K562 (cell line): ENCODE measurements around the gene MFSD6L. TPM values are rescaled to one million over a fixed set of nuclear protein-coding genes. Genes with fewer than 3 reads are reported as not detected.

ENCODE experiments used
- ATAC-seq: fragments of 200-7000 bp; cut with Tn5 transposase; 3 replicates; pipeline ENCODE4 v1.9.1; 2020; ENCODE audit warnings: moderate library complexity
- BruUV-seq: library from RNA; stranded (reverse); fragments of 400-500 nt; replicated peaks from 2 replicates; lab custom pipeline; 2021; lab: Mats Ljungman, UMichigan
- CTCF ChIA-PET: fragments of 300-600 bp; formaldehyde crosslinking; extraction: SDS; loops from one replicate; lab custom pipeline; 2021; ENCODE audit warnings: low intra/inter-chr PET ratio; lab: Yijun Ruan, JAX
- POLR2A ChIA-PET: fragments of 300-600, 350-650 bp; sonication (Branson Sonifier 250); formaldehyde crosslinking; extraction: SDS; loops from one replicate; lab custom pipeline; 2021; ENCODE audit warnings: antibody characterized with exemption, inconsistent platforms; lab: Yijun Ruan, JAX
- DNase-seq, 4 experiments: peaks; one replicate each; pipeline versions ENCODE4 v3.0.0 to v3.0.0-alpha.2; 2011 to 2018; ENCODE audit warnings: low spot score in 3 of 4, mixed read lengths in 3 of 4; ENCODE audit errors: extremely low read depth in 1 of 4
- FAIRE-seq: peaks from 2 replicates; lab custom pipeline; 2011; peaks lifted over from hg19 to GRCh38; lab: Jason Lieb, UNC
- H2AFZ ChIP-seq: 2 replicates; pipeline ENCODE4 v1.6.0; 2011; ENCODE audit warnings: low read depth, low read length, control low read depth, inconsistent platforms
- H3K27ac ChIP-seq: fragments of 200-600 bp; 3 replicates; pipeline ENCODE4 v1.8.0; 2011; ENCODE audit warnings: low read depth, mild to moderate bottlenecking, control low read depth, inconsistent platforms, low read length, moderate library complexity, mixed read lengths; ENCODE audit errors: extremely low read depth
- H3K27me3 ChIP-seq, 2 experiments: fragments of 300-600 bp in 1 of 2; 2 replicates in 1 of 2; 3 replicates in 1 of 2; pipeline versions ENCODE4 v1.6.0 to v1.8.0; 2011; ENCODE audit warnings: inconsistent platforms in 2 of 2, low read length in 2 of 2, mild to moderate bottlenecking in 1 of 2, mixed read lengths in 1 of 2, moderate library complexity in 1 of 2; ENCODE audit not compliant: control insufficient read depth in 2 of 2, insufficient read depth in 2 of 2
- H3K36me3 ChIP-seq: fragments of 300-600 bp; 3 replicates; pipeline ENCODE4 v1.8.0; 2011; ENCODE audit warnings: mild to moderate bottlenecking, low read length, inconsistent platforms; ENCODE audit not compliant: control insufficient read depth, insufficient read depth
- H3K4me1 ChIP-seq, 2 experiments: fragments of 200-600 bp in 1 of 2; replicated peaks in 1 of 2; 2 replicates in 1 of 2; 3 replicates in 1 of 2; pipeline versions ENCODE4 v1.5.1 to v1.8.0; 2011; ENCODE audit warnings: inconsistent platforms in 2 of 2, low read length in 2 of 2, mild to moderate bottlenecking in 1 of 2, mixed read lengths in 1 of 2, moderate library complexity in 1 of 2; ENCODE audit not compliant: control insufficient read depth in 2 of 2, insufficient read depth in 2 of 2
- H3K4me2 ChIP-seq: 2 replicates; pipeline ENCODE4 v1.6.1; 2011; ENCODE audit warnings: low read length, control low read depth, inconsistent platforms, mixed read lengths; ENCODE audit not compliant: insufficient read depth
- H3K4me3 ChIP-seq: fragments of 200-600 bp; sonication (generic), shearing (Covaris generic); 2 replicates; pipeline ENCODE4 v1.5.1; 2016; ENCODE audit warnings: control low read depth, inconsistent platforms
- H3K79me2 ChIP-seq: fragments of 200-600 bp; 3 replicates; pipeline ENCODE4 v1.8.0; 2011; ENCODE audit warnings: low read length, inconsistent platforms; ENCODE audit not compliant: control insufficient read depth, insufficient read depth
- H3K9ac ChIP-seq, 2 experiments: 2 replicates each; pipeline versions ENCODE4 v1.6.0 to v1.6.1; 2011; ENCODE audit warnings: low read depth in 2 of 2, low read length in 2 of 2, control low read depth in 1 of 2, inconsistent platforms in 1 of 2, mild to moderate bottlenecking in 1 of 2, mixed read lengths in 1 of 2; ENCODE audit not compliant: insufficient read depth in 1 of 2
- H3K9me1 ChIP-seq: one replicate; pipeline ENCODE4 v1.6.0; 2011; ENCODE audit warnings: inconsistent platforms, mild to moderate bottlenecking, low read length, moderate library complexity; ENCODE audit not compliant: control insufficient read depth, insufficient read depth
- H3K9me3 ChIP-seq: replicated peaks from 2 replicates; pipeline ENCODE4 v1.5.1; 2011; ENCODE audit warnings: low read depth, low read length, inconsistent platforms; ENCODE audit not compliant: control insufficient read depth, insufficient read depth
- H4K20me1 ChIP-seq: replicated peaks from 2 replicates; pipeline ENCODE4 v1.6.1; 2011; ENCODE audit warnings: low read length, inconsistent platforms, mixed read lengths; ENCODE audit not compliant: control insufficient read depth, insufficient read depth
- CXXC5 ChIP-seq: fragments of 250-450 bp; sonication (Bioruptor Pico); IDR thresholded peaks from 2 replicates; pipeline ENCODE4 v1.8.0; 2022; ENCODE audit warnings: inconsistent platforms, mild to moderate bottlenecking, moderate library complexity
- E2F3 ChIP-seq: fragments of 250-450 bp; sonication (Bioruptor Pico); IDR thresholded peaks from 2 replicates; pipeline ENCODE4 v1.4.0; 2020; ENCODE audit warnings: mild to moderate bottlenecking
- OTX1 ChIP-seq: fragments of 450-650 bp; formaldehyde crosslinking; IDR thresholded peaks from 2 replicates; pipeline ENCODE4 v1.4.0; 2022; ENCODE audit warnings: mild to moderate bottlenecking
- STAG1 ChIP-seq: sonication (generic); formaldehyde crosslinking; IDR thresholded peaks from 2 replicates; pipeline ENCODE4 v1.5.0; 2020; ENCODE audit warnings: missing genetic modification reagents, borderline replicate concordance
- TFAP4 ChIP-seq: sonication (generic); formaldehyde crosslinking; IDR thresholded peaks from 2 replicates; pipeline ENCODE4 v1.8.0; 2022; ENCODE audit warnings: missing genetic modification reagents, mild to moderate bottlenecking, moderate library complexity, borderline replicate concordance
- XRCC5 ChIP-seq: fragments of 200-400 bp; formaldehyde crosslinking; IDR thresholded peaks from 2 replicates; pipeline ENCODE4 v1.6.1; 2017; ENCODE audit warnings: low read depth, mild to moderate bottlenecking, low read length
- ZNF217 ChIP-seq: sonication (generic); formaldehyde crosslinking; IDR thresholded peaks from 2 replicates; pipeline ENCODE4 v1.8.0; 2022; ENCODE audit warnings: mild to moderate bottlenecking, missing genetic modification reagents
- WGBS: fragments of 100-300 bp; shearing (Covaris generic); methylation state at CpG from one replicate; pipeline ENCODE4 v1.1.6; 2016; ENCODE audit warnings: low coverage, mixed read lengths; ENCODE audit not compliant: insufficient coverage; ENCODE audit errors: missing lambda C conversion rate; 5-methylcytosine and 5-hydroxymethylcytosine counted together
- in situ Hi-C: fragments of 300-500 bp; cut with MboI; formaldehyde crosslinking; loops from 4 replicates; pipeline ENCODE4 v1.15.0; 2018; ENCODE audit warnings: inconsistent platforms, mixed read lengths
- intact Hi-C: fragments of 100-400 bp; cut with micrococcal nuclease; formaldehyde crosslinking; loops from 2 replicates; pipeline ENCODE4 v1.14.2; 2022
- polyA plus RNA-seq, 8 experiments: library from polyadenylated mRNA; depleted of rRNA in 4 of 8; stranded (reverse) in 5 of 8; unstranded in 3 of 8; fragments of >200 nt; fragmentation: Nextera tagmentation in 2 of 8; fragmentation: Illumina TruSeq in 1 of 8; extraction: Ambion mirVana in 2 of 8; extraction: Trizol in 1 of 8; gene quantifications; 2 replicates each; pipeline versions ENCODE4 v1.2.1 to v1.2.3, GENCODE V29; 2011 to 2014; ENCODE audit warnings: inconsistent platforms in 1 of 8, missing spikeins in 1 of 8
- total RNA-seq, 7 experiments: library from RNA; depleted of rRNA in 6 of 7; stranded (reverse); fragments of >200 nt in 6 of 7; fragmentation: Illumina TruSeq in 2 of 7; extraction: Trizol in 2 of 7; gene quantifications; 2 replicates each; pipeline versions ENCODE4 v1.2.1 to v1.2.3, GENCODE V29; 2011 to 2021; ENCODE audit warnings: low replicate concordance in 1 of 7

The MFSD6L gene
- total and polyA plus RNA-seq, 9 of the 15 experiments (the other 6 are each of a cell fraction or from before 2014, with no cell fraction given): not detected

DNA sequence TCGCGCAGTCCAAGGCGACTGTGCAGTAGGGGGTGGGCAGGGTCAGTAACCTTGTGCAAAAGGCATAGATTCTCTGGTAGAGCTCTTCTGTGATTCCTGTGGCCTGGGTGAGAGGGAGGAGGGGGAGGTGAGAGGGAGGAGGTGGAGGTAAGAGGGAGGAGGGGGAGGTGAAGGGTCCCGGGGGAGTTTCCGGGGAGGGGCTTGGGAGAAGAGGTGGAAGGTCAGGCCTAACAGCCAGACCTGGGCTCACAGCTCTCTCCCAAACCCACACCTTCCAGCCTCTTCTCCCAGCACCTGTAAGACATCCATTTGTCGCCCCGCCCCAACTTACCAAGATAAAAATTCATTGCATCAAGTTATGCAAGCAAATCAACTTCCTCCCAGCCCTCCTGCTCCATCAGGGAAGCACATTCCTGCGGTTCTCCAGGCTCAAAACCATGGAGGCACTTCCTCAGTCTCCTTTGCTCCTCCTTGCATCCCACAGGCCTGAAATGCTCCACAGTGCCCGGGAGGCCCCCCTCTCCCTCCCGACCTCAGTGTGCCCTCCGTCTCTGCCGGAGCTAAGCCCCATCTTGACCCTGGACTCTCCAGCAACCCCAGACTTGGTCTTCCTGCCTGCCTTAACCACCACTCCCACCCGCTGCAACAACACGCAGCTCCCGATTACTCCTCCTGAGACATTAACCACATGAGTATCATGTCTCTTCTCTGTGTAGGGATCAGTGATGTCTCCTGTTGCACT lies 37.8 kb upstream of the MFSD6L start:
- ChIA-PET CTCF (no interaction called here), POLR2A (no interaction called here)
- no peaks in the 10 kb centered on the region for H3K79me2 ChIP-seq
- peaks cover 3 to 22% of the 10 kb centered on the region in 2 experiments; a peak in 3 of 5 replicates for H3K27me3 ChIP-seq
- FAIRE-seq (no peak), DNase-seq (no peak), ATAC-seq (no peak)
- no peak overlapping the region for H3K9ac ChIP-seq
- WGBS: 2% methylated on average over 13 of the region's 15 CpGs
- H3K9me1 ChIP-seq: no peaks in the 10 kb centered on the region
- no peaks in the 10 kb centered on the region for H3K36me3 ChIP-seq
- no peak for TF ChIP-seq ZNF217 (CRISPR knock-in tag)
- TF ChIP-seq TFAP4: no peak
- no peak for TF ChIP-seq OTX1 (CRISPR knock-in tag)
- no peak for TF ChIP-seq STAG1 (CRISPR knock-in tag)
- no peak for TF ChIP-seq XRCC5
- no peak for TF ChIP-seq CXXC5 (CRISPR knock-in tag)
- no peak for TF ChIP-seq E2F3
- no peak overlapping the region for H2AFZ ChIP-seq
- in situ Hi-C loops: no loop called here
- BruUV-seq: no TSS peak
- no peaks in the 10 kb centered on the region for H4K20me1 ChIP-seq
- peaks cover 0 to 7% of the 10 kb centered on the region in 2 experiments; a peak in 2 of 5 replicates for H3K4me1 ChIP-seq
- no peak overlapping the region for H3K27ac ChIP-seq
- H3K9me3 ChIP-seq: no peaks in the 10 kb centered on the region
- no peak overlapping the region for H3K4me3 ChIP-seq
- intact Hi-C loops: no loop called here
- no peak overlapping the region for H3K4me2 ChIP-seq
